HCT116 (cell line): Measurements from ENCODE around the gene TMEM14B. TPM values are rescaled to one million over a fixed set of nuclear protein-coding genes. Genes with fewer than 3 reads are reported as not detected.

ENCODE experiments used
- ATAC-seq: fragments of 200-7000 bp; cut with Tn5 transposase; 2 replicates; pipeline ENCODE4 v1.9.1; 2020; ENCODE audit warnings: mild to moderate bottlenecking, moderate library complexity
- BruUV-seq: library from RNA; stranded (reverse); fragments of 400-500 nt; replicated peaks from 2 replicates; lab custom pipeline; 2021; lab: Mats Ljungman, UMichigan
- CTCF ChIA-PET: fragments of 300-600 bp; sonication (Branson Sonifier 250); formaldehyde crosslinking; loops from one replicate; lab custom pipeline; 2021; ENCODE audit warnings: antibody characterized with exemption; lab: Charles Lee
- POLR2A ChIA-PET: fragments of 300-600, 350-600 bp; sonication (Branson Sonifier 250); formaldehyde crosslinking; loops from one replicate; lab custom pipeline; 2021; ENCODE audit warnings: antibody characterized with exemption; lab: Charles Lee
- RAD21 ChIA-PET, 2 experiments: fragments of 300-600 bp; sonication (Branson Sonifier 250); formaldehyde crosslinking; loops; one replicate each; lab custom pipeline; 2023; ENCODE audit warnings: low total read pairs in 2 of 2; ENCODE audit not compliant: uncharacterized antibody in 2 of 2, unreplicated experiment in 2 of 2, low non-redundant PET in 1 of 2; lab: Charles Lee
- DNase-seq: peaks from one replicate; pipeline ENCODE4 v3.0.0-alpha.2; 2010; ENCODE audit warnings: low read depth, low spot score
- H2AFZ ChIP-seq: fragments of 200-600 bp; shearing (Covaris generic), sonication (generic); 2 replicates; pipeline ENCODE4 v1.6.1; 2017; ENCODE audit warnings: low read depth, mixed run types, mixed read lengths, antibody characterized with exemption, low read length; ENCODE audit not compliant: poor library complexity, severe bottlenecking
- H3K27ac ChIP-seq: 2 replicates; pipeline ENCODE4 v1.5.1; 2012; ENCODE audit warnings: low read depth, low read length
- H3K27me3 ChIP-seq: fragments of 200-600 bp; sonication (generic); 2 replicates; pipeline ENCODE4 v1.6.1; 2016; ENCODE audit warnings: mixed run types, low read length, mixed read lengths; ENCODE audit not compliant: insufficient read depth
- H3K36me3 ChIP-seq, 2 experiments: fragments of 200-500 bp in 1 of 2; fragments of 200-600 bp in 1 of 2; sonication (Bioruptor generic) in 1 of 2; sonication (generic) in 1 of 2; 2 replicates each; pipeline versions ENCODE4 v1.5.1 to v1.6.1; 2014 to 2016; ENCODE audit warnings: low read length in 2 of 2, inconsistent platforms in 1 of 2, mixed read lengths in 1 of 2, mixed run types in 1 of 2; ENCODE audit not compliant: insufficient read depth in 2 of 2, control insufficient read depth in 1 of 2
- H3K4me1 ChIP-seq, 2 experiments: fragments of 200-600 bp in 1 of 2; sonication (generic) in 1 of 2; 2 replicates each; pipeline versions ENCODE4 v1.5.1 to v1.6.1; 2012 to 2017; ENCODE audit warnings: low read length in 2 of 2, inconsistent platforms in 1 of 2, mild to moderate bottlenecking in 1 of 2, mixed read lengths in 1 of 2, mixed run types in 1 of 2, moderate library complexity in 1 of 2; ENCODE audit not compliant: insufficient read depth in 2 of 2, control insufficient read depth in 1 of 2
- H3K4me2 ChIP-seq: fragments of 200-600 bp; sonication (generic); 2 replicates; pipeline ENCODE4 v1.6.1; 2017; ENCODE audit warnings: mixed run types, low read length, mixed read lengths
- H3K4me3 ChIP-seq, 2 experiments: fragments of 200-600 bp in 1 of 2; sonication (generic) in 1 of 2; replicated peaks in 1 of 2; 2 replicates each; pipeline ENCODE4 v1.5.1; 2011 to 2016; ENCODE audit warnings: low read length in 2 of 2, control low read depth in 1 of 2, low read depth in 1 of 2, mild to moderate bottlenecking in 1 of 2, mixed read lengths in 1 of 2, mixed run types in 1 of 2
- H3K79me2 ChIP-seq: fragments of 200-600 bp; sonication (generic); 2 replicates; pipeline ENCODE4 v1.6.1; 2017; ENCODE audit warnings: mild to moderate bottlenecking, mixed run types, low read length, moderate library complexity, mixed read lengths; ENCODE audit not compliant: insufficient read depth
- H3K9ac ChIP-seq: fragments of 200-600 bp; sonication (generic); 2 replicates; pipeline ENCODE4 v1.6.1; 2016; ENCODE audit warnings: low read length, mixed read lengths
- H3K9me2 ChIP-seq: fragments of 200-600 bp; sonication (generic), shearing (Covaris generic); 2 replicates; pipeline ENCODE4 v1.6.1; 2017; ENCODE audit warnings: mixed run types, mild to moderate bottlenecking, moderate library complexity; ENCODE audit not compliant: insufficient read depth
- H3K9me3 ChIP-seq, 2 experiments: fragments of 200-500 bp in 1 of 2; fragments of 200-600 bp in 1 of 2; sonication (Bioruptor generic) in 1 of 2; sonication (generic) in 1 of 2; 2 replicates each; pipeline ENCODE4 v1.6.1; 2014 to 2017; ENCODE audit warnings: low read length in 2 of 2, mixed read lengths in 2 of 2, inconsistent platforms in 1 of 2, low read depth in 1 of 2, mild to moderate bottlenecking in 1 of 2, mixed run types in 1 of 2, moderate library complexity in 1 of 2; ENCODE audit not compliant: control insufficient read depth in 1 of 2, insufficient read depth in 1 of 2
- H4K20me1 ChIP-seq: fragments of 200-600 bp; sonication (generic), shearing (Covaris generic); 2 replicates; pipeline ENCODE4 v1.6.1; 2017; ENCODE audit warnings: mixed run types, mild to moderate bottlenecking, moderate library complexity; ENCODE audit not compliant: insufficient read depth
- ATF3 ChIP-seq: IDR thresholded peaks from 2 replicates; pipeline ENCODE4 v1.6.1; 2012
- CBX3 ChIP-seq: IDR thresholded peaks from 2 replicates; pipeline ENCODE4 v1.6.1; 2012; ENCODE audit warnings: low read depth
- CEBPB ChIP-seq: IDR thresholded peaks from 2 replicates; pipeline ENCODE4 v1.6.1; 2012; ENCODE audit warnings: low read depth
- EGR1 ChIP-seq: IDR thresholded peaks from 2 replicates; pipeline ENCODE4 v1.6.1; 2012; ENCODE audit warnings: low read depth
- ELF1 ChIP-seq: IDR thresholded peaks from 2 replicates; pipeline ENCODE4 v1.6.1; 2012; ENCODE audit warnings: low read depth, borderline replicate concordance
- EZH2 ChIP-seq: fragments of 200-600 bp; sonication (generic); IDR thresholded peaks from 2 replicates; pipeline ENCODE4 v1.6.1; 2017; ENCODE audit warnings: antibody characterized with exemption, mixed run types
- FOSL1 ChIP-seq: IDR thresholded peaks from 2 replicates; pipeline ENCODE4 v1.6.1; 2012; ENCODE audit warnings: low read depth
- MAX ChIP-seq: IDR thresholded peaks from 2 replicates; pipeline ENCODE4 v1.6.1; 2012
- POLR2A ChIP-seq: IDR thresholded peaks from 2 replicates; pipeline ENCODE4 v1.7.0; 2011; ENCODE audit warnings: borderline replicate concordance; ENCODE audit not compliant: insufficient read depth, insufficient read length; ENCODE audit errors: extremely low read depth
- RAD21 ChIP-seq: IDR thresholded peaks from 2 replicates; pipeline ENCODE4 v1.6.1; 2012; ENCODE audit warnings: low read depth, mild to moderate bottlenecking
- SIN3A ChIP-seq: IDR thresholded peaks from 2 replicates; pipeline ENCODE4 v1.6.1; 2012; ENCODE audit warnings: low read depth
- SP1 ChIP-seq: IDR thresholded peaks from 2 replicates; pipeline ENCODE4 v1.6.1; 2012; ENCODE audit warnings: low read depth
- SRF ChIP-seq: IDR thresholded peaks from 2 replicates; pipeline ENCODE4 v1.6.1; 2012; ENCODE audit warnings: low read depth
- YY1 ChIP-seq: IDR thresholded peaks from 2 replicates; pipeline ENCODE4 v1.6.1; 2011; ENCODE audit warnings: low read length, low read depth, moderate library complexity, mild to moderate bottlenecking; ENCODE audit not compliant: insufficient replicate concordance; ENCODE audit errors: extremely low read depth
- ZNF274 ChIP-seq: fragments of 200-500 bp; sonication (Bioruptor generic); IDR thresholded peaks from 2 replicates; pipeline ENCODE4 v1.6.1; 2014; ENCODE audit warnings: mild to moderate bottlenecking, low read depth, low read length, inconsistent platforms
- intact Hi-C: fragments of 100-400 bp; cut with micrococcal nuclease; formaldehyde crosslinking; loops from 2 replicates; pipeline ENCODE4 v1.10.0; 2022
- total RNA-seq: library from RNA; stranded (reverse); gene quantifications from one replicate; pipeline ENCODE4 v1.2.1, GENCODE V29; 2021; ENCODE audit not compliant: unreplicated experiment
- TF ChIP-seq, protein P1 (sequence below), 3 experiments: fragments of 200-600 bp in 1 of 3; sonication (generic) in 1 of 3; IDR thresholded peaks in 2 of 3; conservative IDR thresholded peaks in 1 of 3; 2 replicates each; pipeline ENCODE4 v1.5.1; 2012 to 2017; ENCODE audit warnings: low read depth in 2 of 3, low read length in 2 of 3, antibody characterized with exemption in 1 of 3, borderline replicate concordance in 1 of 3, control low read depth in 1 of 3, mild to moderate bottlenecking in 1 of 3, mixed read lengths in 1 of 3, mixed run types in 1 of 3, moderate library complexity in 1 of 3; ENCODE audit not compliant: insufficient read depth in 1 of 3

Gene TMEM14B
- total RNA-seq, 1 experiment from 2014 or later = 83.6 TPM

DNA sequence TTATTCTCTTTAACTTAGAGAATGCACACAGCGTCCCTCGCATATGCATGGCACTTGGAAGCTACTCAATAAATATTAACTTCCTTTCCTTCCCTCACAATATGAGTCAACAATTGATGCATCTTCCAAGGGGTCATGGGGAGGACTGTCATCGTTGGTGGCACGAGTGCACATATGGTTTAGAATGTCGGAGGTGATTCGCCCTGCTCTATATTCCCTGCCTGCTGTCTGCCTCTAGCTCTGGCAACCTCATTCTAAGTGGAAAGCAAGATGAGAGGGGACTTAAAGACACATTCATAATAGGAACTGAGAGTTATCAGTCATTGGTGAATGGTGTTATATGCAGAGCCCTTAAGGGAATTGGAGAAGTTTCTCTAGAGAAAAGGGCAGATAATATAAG lies 46.1 kb downstream of the TMEM14B start:
- POLR2A ChIA-PET = no interaction called here
- ATAC-seq (no peak), DNase-seq (no peak)
- H3K27ac ChIP-seq = no peak overlapping the region
- no peak overlapping the region for H3K9ac ChIP-seq
- BruUV-seq = no TSS peak
- H3K4me2 ChIP-seq = no peak overlapping the region
- no peaks in the 10 kb centered on the region for H3K27me3 ChIP-seq
- H4K20me1 ChIP-seq = no peaks in the 10 kb centered on the region
- no peaks in the 10 kb centered on the region for H3K36me3 ChIP-seq
- no peaks in the 10 kb centered on the region for H3K4me1 ChIP-seq
- RAD21 ChIA-PET = no interaction called here
- H3K9me3 ChIP-seq = no peaks in the 10 kb centered on the region
- H3K4me3 ChIP-seq = no peak overlapping the region
- TF ChIP-seq YY1 (no peak), POLR2A (no peak), EZH2 (no peak), ELF1 (no peak), SRF (no peak), MAX (no peak), RAD21 (no peak), FOSL1 (no peak), EGR1 (no peak), ATF3 (no peak), SIN3A (no peak), CEBPB (no peak), SP1 (no peak), ZNF274 (no peak), CBX3 (no peak)
- TF ChIP-seq, protein P1, sequence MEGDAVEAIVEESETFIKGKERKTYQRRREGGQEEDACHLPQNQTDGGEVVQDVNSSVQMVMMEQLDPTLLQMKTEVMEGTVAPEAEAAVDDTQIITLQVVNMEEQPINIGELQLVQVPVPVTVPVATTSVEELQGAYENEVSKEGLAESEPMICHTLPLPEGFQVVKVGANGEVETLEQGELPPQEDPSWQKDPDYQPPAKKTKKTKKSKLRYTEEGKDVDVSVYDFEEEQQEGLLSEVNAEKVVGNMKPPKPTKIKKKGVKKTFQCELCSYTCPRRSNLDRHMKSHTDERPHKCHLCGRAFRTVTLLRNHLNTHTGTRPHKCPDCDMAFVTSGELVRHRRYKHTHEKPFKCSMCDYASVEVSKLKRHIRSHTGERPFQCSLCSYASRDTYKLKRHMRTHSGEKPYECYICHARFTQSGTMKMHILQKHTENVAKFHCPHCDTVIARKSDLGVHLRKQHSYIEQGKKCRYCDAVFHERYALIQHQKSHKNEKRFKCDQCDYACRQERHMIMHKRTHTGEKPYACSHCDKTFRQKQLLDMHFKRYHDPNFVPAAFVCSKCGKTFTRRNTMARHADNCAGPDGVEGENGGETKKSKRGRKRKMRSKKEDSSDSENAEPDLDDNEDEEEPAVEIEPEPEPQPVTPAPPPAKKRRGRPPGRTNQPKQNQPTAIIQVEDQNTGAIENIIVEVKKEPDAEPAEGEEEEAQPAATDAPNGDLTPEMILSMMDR (IDR thresholded peaks at IDR 0.05 in 2 of 3, conservative IDR thresholded peaks at IDR 0.05 in 1 of 3; ENCODE audit: borderline replicate concordance in 1 of 3, insufficient read depth in 1 of 3, low read depth in 2 of 3, low read length in 2 of 3) = no peak
- TF ChIP-seq, all 23 proteins: peak for 0
- intact Hi-C loops = no loop called here
- H3K79me2 ChIP-seq = no peaks in the 10 kb centered on the region
- H3K9me2 ChIP-seq = no peaks in the 10 kb centered on the region
- CTCF ChIA-PET = no interaction called here
- no peak overlapping the region for H2AFZ ChIP-seq
